ENCODE data around the gene ID4.

DNA sequence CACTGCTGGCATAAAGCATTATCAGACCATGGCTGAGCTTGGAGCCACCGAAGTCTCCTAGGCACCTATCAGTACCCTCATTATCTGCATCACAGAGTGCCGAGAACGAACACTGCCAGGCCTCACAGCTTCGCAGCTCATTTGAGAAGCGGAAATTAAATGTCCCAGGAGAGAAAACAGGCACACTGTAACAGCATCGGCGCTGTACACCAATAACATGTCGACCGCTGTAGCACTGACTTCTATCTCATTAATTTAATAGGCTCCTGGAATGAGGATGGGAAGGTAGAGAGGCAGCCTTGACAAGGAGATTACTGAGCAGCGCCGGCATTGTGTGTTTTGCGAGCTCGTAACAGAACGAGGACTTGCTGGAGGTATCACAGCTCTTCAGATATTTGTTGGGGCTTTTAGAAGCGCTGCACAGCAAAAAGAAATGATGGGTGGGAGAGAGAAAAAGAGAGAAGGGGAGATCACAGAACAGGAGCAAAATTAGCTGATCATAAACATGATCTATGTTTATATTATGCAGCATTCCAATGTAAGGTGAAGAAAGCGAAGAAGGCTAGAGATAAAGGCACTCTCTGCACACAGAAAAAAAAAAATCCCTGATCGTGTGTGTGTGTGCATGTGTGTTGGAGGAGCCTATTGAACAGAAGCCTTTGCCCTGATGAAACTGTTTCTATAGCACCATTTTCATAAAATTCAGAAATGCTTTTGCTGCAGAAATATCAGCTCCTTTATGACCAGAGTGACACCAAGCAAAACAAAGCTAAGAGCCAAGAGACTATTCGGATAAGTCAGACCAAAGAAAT, 29.2 kb downstream of the ID4 start:
- TF ChIP-seq, protein P1, sequence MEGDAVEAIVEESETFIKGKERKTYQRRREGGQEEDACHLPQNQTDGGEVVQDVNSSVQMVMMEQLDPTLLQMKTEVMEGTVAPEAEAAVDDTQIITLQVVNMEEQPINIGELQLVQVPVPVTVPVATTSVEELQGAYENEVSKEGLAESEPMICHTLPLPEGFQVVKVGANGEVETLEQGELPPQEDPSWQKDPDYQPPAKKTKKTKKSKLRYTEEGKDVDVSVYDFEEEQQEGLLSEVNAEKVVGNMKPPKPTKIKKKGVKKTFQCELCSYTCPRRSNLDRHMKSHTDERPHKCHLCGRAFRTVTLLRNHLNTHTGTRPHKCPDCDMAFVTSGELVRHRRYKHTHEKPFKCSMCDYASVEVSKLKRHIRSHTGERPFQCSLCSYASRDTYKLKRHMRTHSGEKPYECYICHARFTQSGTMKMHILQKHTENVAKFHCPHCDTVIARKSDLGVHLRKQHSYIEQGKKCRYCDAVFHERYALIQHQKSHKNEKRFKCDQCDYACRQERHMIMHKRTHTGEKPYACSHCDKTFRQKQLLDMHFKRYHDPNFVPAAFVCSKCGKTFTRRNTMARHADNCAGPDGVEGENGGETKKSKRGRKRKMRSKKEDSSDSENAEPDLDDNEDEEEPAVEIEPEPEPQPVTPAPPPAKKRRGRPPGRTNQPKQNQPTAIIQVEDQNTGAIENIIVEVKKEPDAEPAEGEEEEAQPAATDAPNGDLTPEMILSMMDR (IDR thresholded peaks at IDR 0.05) = no peak
- TF ChIP-seq POLR2A (IDR thresholded peaks at IDR 0.05) = no peak
